ENCODE measurements around the gene BPIFB6. TPM values are rescaled to one million over a fixed set of nuclear protein-coding genes. Genes with fewer than 3 reads are reported as not detected.

BPIFB6 gene
- total RNA-seq, 1 donor from 2014 or later = not detected

GRCh38 chr20:33083544-33084340 lies 52.3 kb downstream of the BPIFB6 start:
- DNase-seq (ENCODE audit: low read depth in 2 of 2) = no peak

- no peak for DNase-seq (ENCODE audit: low read depth in 2 of 2)
These were observed 53.3 kb downstream of the BPIFB6 start for GRCh38 chr20:33084722-33085121.

GRCh38 chr20:33086052-33086722 lies 54.7 kb downstream of the BPIFB6 start:
- DNase-seq (ENCODE audit: low read depth in 2 of 2) = no peak

- DNase-seq (ENCODE audit: low read depth in 2 of 2) = no peak
These were observed 59.7 kb downstream of the BPIFB6 start for GRCh38 chr20:33091147-33091546.

GRCh38 chr20:33091693-33092092 lies 60.2 kb downstream of the BPIFB6 start:
- no peak for DNase-seq (ENCODE audit: low read depth in 2 of 2)

GRCh38 chr20:33092361-33092760 lies 60.9 kb downstream of the BPIFB6 start:
- DNase-seq (ENCODE audit: low read depth in 2 of 2) = no peak

- no peak for DNase-seq (ENCODE audit: low read depth in 2 of 2)
These were observed 61.6 kb downstream of the BPIFB6 start for GRCh38 chr20:33093074-33093473.

- DNase-seq (ENCODE audit: low read depth in 2 of 2) = no peak
These were observed 62.1 kb downstream of the BPIFB6 start for GRCh38 chr20:33093582-33093981.

Other genes with a start within 250 kb of the BPIFB6 start
- gene MAPRE1, start 211.7 kb upstream of the BPIFB6 start, total RNA-seq = 77.7 and 84.8 TPM in 2 replicates
- under 0.01 TPM in 1 of 2 replicates, not detected in the other for gene EFCAB8, start 172.7 kb upstream of the BPIFB6 start, total RNA-seq
- gene SUN5, start 27.2 kb upstream of the BPIFB6 start, total RNA-seq = not detected in 2 replicates
- not detected in 2 replicates for gene BPIFB2, start 23.9 kb upstream of the BPIFB6 start, total RNA-seq
- not detected in 2 replicates for gene BPIFB3, start 22.3 kb downstream of the BPIFB6 start, total RNA-seq
- not detected in 2 replicates for gene BPIFB4, start 48.0 kb downstream of the BPIFB6 start, total RNA-seq
- not detected in 2 replicates for gene BPIFA2, start 136.5 kb downstream of the BPIFB6 start, total RNA-seq
- not detected in 2 replicates for gene BPIFA3, start 185.7 kb downstream of the BPIFB6 start, total RNA-seq
- gene BPIFA1, start 204.3 kb downstream of the BPIFB6 start, total RNA-seq = not detected in 2 replicates